ENCODE results near the gene LEF1. TPM values are rescaled to one million over a fixed set of nuclear protein-coding genes. Genes with fewer than 3 reads are reported as not detected.

The LEF1 gene
- total and polyA plus RNA-seq, 2 of the 8 experiments (the other 6 are each of a cell fraction or from before 2014, with no cell fraction given): 2.6 to 5.2 TPM

GRCh38 chr4:108142870-108143269, 25.9 kb downstream of the LEF1 start:
- no peak overlapping the region for H4K5ac ChIP-seq (ENCODE audit: insufficient read length, low read depth, low read length)
- peaks cover 3 to 17% (median 10%) of the 10 kb centered on the region in 4 experiments; a peak in 6 of 7 replicates for H3K4me1 ChIP-seq (replicated peaks in 1 of 4; ENCODE audit: control insufficient read depth in 3 of 4, insufficient read depth in 4 of 4, low read length in 3 of 4)
- H3K23ac ChIP-seq (ENCODE audit: insufficient read length): no peak overlapping the region
- H3K36me3 ChIP-seq (ENCODE audit: control insufficient read depth in 2 of 4, insufficient read depth in 4 of 4, low read length in 3 of 4): no peaks in the 10 kb centered on the region
- H3K18ac ChIP-seq (ENCODE audit: extremely low read depth, low read length): no peak overlapping the region
- H3K56ac ChIP-seq (replicated peaks; ENCODE audit: insufficient read length, low read depth, low read length): no peak overlapping the region
- ChIA-PET POLR2A (ENCODE audit: partially characterized antibody) (no interaction called here), CTCF (ENCODE audit: partially characterized antibody) (interaction anchor here (1.0 to 1.7 kb wide), 2 partner anchors 12 to 20 kb away, joined by 3 to 5 read pairs; no protein-coding TSS in a partner anchor)
- no peak for DNase-seq (ENCODE audit: low read depth in 1 of 2, low spot score in 2 of 2)
- H4K8ac ChIP-seq (ENCODE audit: extremely low read depth, insufficient read depth, low read length): no peak overlapping the region
- 77% methylated on average over 2 of the region's 2 CpGs; no CpG with 5 or more reads in 1 of the 2 experiments for WGBS, 2 experiments (ENCODE audit: extremely low coverage in 1 of 2, insufficient coverage in 1 of 2, insufficient read length in 1 of 2, insufficient replicate concordance in 2 of 2, low coverage in 1 of 2, low lambda C conversion rate in 2 of 2, missing lambda C conversion rate in 1 of 2)
- H2BK20ac ChIP-seq (ENCODE audit: low read length): no peak overlapping the region
- no peak overlapping the region for H2BK12ac ChIP-seq (ENCODE audit: low read depth, low read length)
- no peaks in the 10 kb centered on the region for H3K79me2 ChIP-seq (ENCODE audit: control insufficient read depth in 1 of 2, insufficient read depth in 2 of 2, low read length in 2 of 2)
- no peak overlapping the region for H2BK15ac ChIP-seq (ENCODE audit: low read length)
- no peak overlapping the region for H2BK5ac ChIP-seq (ENCODE audit: low read depth, low read length)
- H3K4me3 ChIP-seq (ENCODE audit: extremely low read depth in 1 of 4, insufficient read depth in 2 of 4, low read depth in 3 of 4, low read length in 4 of 4): no peak overlapping the region
- H3K27me3 ChIP-seq (replicated peaks in 1 of 4; ENCODE audit: control insufficient read depth in 3 of 4, extremely low read depth in 1 of 4, insufficient read depth in 3 of 4, low read length in 3 of 4): peaks cover 0 to 4% (median 2%) of the 10 kb centered on the region in 4 experiments; a peak in 5 of 7 replicates
- H3K27ac ChIP-seq (ENCODE audit: low read depth, low read length): no peak overlapping the region
- no peak overlapping the region for H2AK5ac ChIP-seq (ENCODE audit: low read depth, low read length)
- no peak for FAIRE-seq
- no peak overlapping the region for H3K14ac ChIP-seq (ENCODE audit: insufficient read length)
- H3K23me2 ChIP-seq (ENCODE audit: low read depth, low read length): no peaks in the 10 kb centered on the region
- no peak overlapping the region for H3K4me2 ChIP-seq (ENCODE audit: insufficient read depth in 1 of 2, low read depth in 2 of 2, low read length in 2 of 2)
- no peaks in the 10 kb centered on the region for H4K20me1 ChIP-seq (replicated peaks in 1 of 2; ENCODE audit: control insufficient read depth in 1 of 2, insufficient read depth in 2 of 2, low read length in 2 of 2)
- no peaks in the 10 kb centered on the region for H3K9me3 ChIP-seq (ENCODE audit: insufficient read depth in 2 of 2, low read depth in 1 of 2, low read length in 1 of 2)
- H2BK120ac ChIP-seq (replicated peaks; ENCODE audit: low read depth, low read length): no peak overlapping the region
- H3K79me1 ChIP-seq (ENCODE audit: low read depth, low read length): no peaks in the 10 kb centered on the region
- H3K9ac ChIP-seq (replicated peaks in 1 of 4; ENCODE audit: extremely low read depth in 1 of 4, low read depth in 3 of 4, low read length in 3 of 4): no peak overlapping the region
- no peak overlapping the region for H3K4ac ChIP-seq (replicated peaks; ENCODE audit: insufficient read length, low read depth, low read length)
- H4K91ac ChIP-seq (replicated peaks; ENCODE audit: insufficient read length, low read length): no peak overlapping the region
- H2AFZ ChIP-seq (ENCODE audit: low read length): no peak overlapping the region
- TF ChIP-seq CEBPB (IDR thresholded peaks at IDR 0.05; ENCODE audit: low read depth, low read length) (no peak), MAFK (IDR thresholded peaks at IDR 0.05; ENCODE audit: low read depth, low read length) (no peak), SP1 (IDR thresholded peaks at IDR 0.05; ENCODE audit: low read depth, low read length) (no peak), JUND (IDR thresholded peaks at IDR 0.05; ENCODE audit: low read length) (no peak), SIN3A (conservative IDR thresholded peaks at IDR 0.05 in 1 of 2, IDR thresholded peaks at IDR 0.05 in 1 of 2; ENCODE audit: low read depth in 1 of 2, low read length in 2 of 2) (no peak), RXRA (IDR thresholded peaks at IDR 0.05; ENCODE audit: insufficient read depth, low read depth, low read length) (no peak), BCL11A (IDR thresholded peaks at IDR 0.05; ENCODE audit: low read depth in 2 of 2, low read length in 2 of 2) (no peak), CREB1 (IDR thresholded peaks at IDR 0.05) (no peak), NRF1 (IDR thresholded peaks at IDR 0.05; ENCODE audit: low read depth, low read length) (no peak), TCF12 (IDR thresholded peaks at IDR 0.05; ENCODE audit: low read depth, low read length) (no peak), SIX5 (IDR thresholded peaks at IDR 0.05; ENCODE audit: low read depth, low read length) (no peak), RNF2 (IDR thresholded peaks at IDR 0.05; ENCODE audit: borderline replicate concordance, low read depth, low read length, missing control alignments, poor library complexity, severe bottlenecking) (no peak), PHF8 (conservative IDR thresholded peaks at IDR 0.05; ENCODE audit: low read depth, low read length) (no peak)
- TF ChIP-seq, protein P1, sequence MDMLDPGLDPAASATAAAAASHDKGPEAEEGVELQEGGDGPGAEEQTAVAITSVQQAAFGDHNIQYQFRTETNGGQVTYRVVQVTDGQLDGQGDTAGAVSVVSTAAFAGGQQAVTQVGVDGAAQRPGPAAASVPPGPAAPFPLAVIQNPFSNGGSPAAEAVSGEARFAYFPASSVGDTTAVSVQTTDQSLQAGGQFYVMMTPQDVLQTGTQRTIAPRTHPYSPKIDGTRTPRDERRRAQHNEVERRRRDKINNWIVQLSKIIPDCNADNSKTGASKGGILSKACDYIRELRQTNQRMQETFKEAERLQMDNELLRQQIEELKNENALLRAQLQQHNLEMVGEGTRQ (IDR thresholded peaks at IDR 0.05; ENCODE audit: low read length): no peak

Data from H1 (cell line).